Left ventricle myocardium inferior (tissue), 1 donor: ENCODE results near the gene DOCK4. TPM values are rescaled to one million over a fixed set of nuclear protein-coding genes. Genes with fewer than 3 reads are reported as not detected.
A peak's percentile ranks its signal among the peaks of the same experiment; 100 is the strongest.

ENCODE experiments used
- DNase-seq: peaks from one replicate; pipeline ENCODE4 v3.0.0-alpha.2; 2020
- H3K27ac ChIP-seq: fragments of 200-600 bp; replicated peaks from 2 replicates; pipeline ENCODE4 v1.8.0; 2021
- H3K27me3 ChIP-seq: fragments of 200-600 bp; 2 replicates; pipeline ENCODE4 v1.8.0; 2021; ENCODE audit warnings: low read depth
- H3K36me3 ChIP-seq: fragments of 200-600 bp; 2 replicates; pipeline ENCODE4 v1.8.0; 2021
- H3K4me1 ChIP-seq: fragments of 200-600 bp; 2 replicates; pipeline ENCODE4 v1.8.0; 2021
- H3K4me3 ChIP-seq: fragments of 200-600 bp; 2 replicates; pipeline ENCODE4 v1.8.0; 2021; ENCODE audit warnings: mild to moderate bottlenecking, moderate library complexity
- H3K9me3 ChIP-seq: fragments of 200-600 bp; replicated peaks from 2 replicates; pipeline ENCODE4 v1.8.0; 2021
- intact Hi-C: fragments of 100-400 bp; cut with micrococcal nuclease; formaldehyde crosslinking; loops from one replicate; pipeline ENCODE4 v1.11.0; 2022
- total RNA-seq: library from RNA; stranded (reverse); fragmentation: NEBNext Ultra II Directional; extraction: Animal tissue kit (Norgen Biotek cat#: 25700); gene quantifications from one replicate; pipeline ENCODE4 v1.2.1, GENCODE V29; 2021
- TF ChIP-seq, protein P1 (sequence below): fragments of 200-600 bp; IDR thresholded peaks from 2 replicates; pipeline ENCODE4 v1.8.0; 2021; ENCODE audit warnings: antibody characterized with exemption, mild to moderate bottlenecking, borderline replicate concordance
- donor health status: DM: no; HTN: yes; CAD: no; lungs with severe emphysema.

DOCK4 gene
- total RNA-seq, 1 donor from 2014 or later: 15.2 TPM

DNA sequence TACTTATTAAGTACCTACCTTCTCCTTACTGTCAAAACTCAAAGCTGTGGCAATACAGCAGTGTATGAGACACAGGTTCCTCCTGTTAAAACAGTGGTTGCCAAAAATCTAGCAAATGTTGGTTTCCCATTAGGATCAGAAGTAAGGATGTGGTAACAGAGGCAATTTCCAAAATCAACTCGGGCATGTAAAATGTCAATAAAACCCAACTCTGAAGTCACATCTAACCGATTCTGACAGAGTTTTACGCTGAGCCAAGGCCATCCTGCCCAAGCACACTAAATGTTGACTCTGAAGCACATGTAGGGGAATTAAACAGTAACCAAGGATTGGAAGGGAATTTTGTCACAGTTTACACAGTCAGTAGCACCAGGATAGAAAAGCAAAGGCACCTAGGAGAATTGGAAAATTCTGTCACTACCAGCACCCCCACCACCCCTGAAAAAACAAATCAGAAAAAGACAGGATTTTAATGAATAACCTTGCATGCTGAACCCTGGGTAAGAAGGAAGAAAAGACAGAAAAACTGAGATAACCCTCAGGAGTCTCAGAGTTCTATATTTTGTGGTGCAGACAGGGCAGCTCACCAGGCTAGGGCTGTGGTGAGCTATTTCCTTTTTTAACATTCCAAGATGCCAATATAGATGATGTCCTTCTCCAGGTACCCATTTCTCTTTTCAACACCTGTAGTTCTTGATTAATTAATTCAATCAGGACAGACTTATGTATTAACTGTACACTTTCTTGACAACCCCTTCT lies 119.5 kb downstream of the DOCK4 start:
- intact Hi-C loops: no loop called here
- Histone ChIP-seq H3K9me3 (no peaks in the 10 kb centered on the region), H3K36me3 (no peaks in the 10 kb centered on the region), H3K4me3 (no peak overlapping the region), H3K27ac (no peak overlapping the region), H3K27me3 (no peaks in the 10 kb centered on the region), H3K4me1 (peaks cover 64% of the 10 kb centered on the region)
- TF ChIP-seq, protein P1, sequence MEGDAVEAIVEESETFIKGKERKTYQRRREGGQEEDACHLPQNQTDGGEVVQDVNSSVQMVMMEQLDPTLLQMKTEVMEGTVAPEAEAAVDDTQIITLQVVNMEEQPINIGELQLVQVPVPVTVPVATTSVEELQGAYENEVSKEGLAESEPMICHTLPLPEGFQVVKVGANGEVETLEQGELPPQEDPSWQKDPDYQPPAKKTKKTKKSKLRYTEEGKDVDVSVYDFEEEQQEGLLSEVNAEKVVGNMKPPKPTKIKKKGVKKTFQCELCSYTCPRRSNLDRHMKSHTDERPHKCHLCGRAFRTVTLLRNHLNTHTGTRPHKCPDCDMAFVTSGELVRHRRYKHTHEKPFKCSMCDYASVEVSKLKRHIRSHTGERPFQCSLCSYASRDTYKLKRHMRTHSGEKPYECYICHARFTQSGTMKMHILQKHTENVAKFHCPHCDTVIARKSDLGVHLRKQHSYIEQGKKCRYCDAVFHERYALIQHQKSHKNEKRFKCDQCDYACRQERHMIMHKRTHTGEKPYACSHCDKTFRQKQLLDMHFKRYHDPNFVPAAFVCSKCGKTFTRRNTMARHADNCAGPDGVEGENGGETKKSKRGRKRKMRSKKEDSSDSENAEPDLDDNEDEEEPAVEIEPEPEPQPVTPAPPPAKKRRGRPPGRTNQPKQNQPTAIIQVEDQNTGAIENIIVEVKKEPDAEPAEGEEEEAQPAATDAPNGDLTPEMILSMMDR: no peak
- DNase-seq: no peak

DNA sequence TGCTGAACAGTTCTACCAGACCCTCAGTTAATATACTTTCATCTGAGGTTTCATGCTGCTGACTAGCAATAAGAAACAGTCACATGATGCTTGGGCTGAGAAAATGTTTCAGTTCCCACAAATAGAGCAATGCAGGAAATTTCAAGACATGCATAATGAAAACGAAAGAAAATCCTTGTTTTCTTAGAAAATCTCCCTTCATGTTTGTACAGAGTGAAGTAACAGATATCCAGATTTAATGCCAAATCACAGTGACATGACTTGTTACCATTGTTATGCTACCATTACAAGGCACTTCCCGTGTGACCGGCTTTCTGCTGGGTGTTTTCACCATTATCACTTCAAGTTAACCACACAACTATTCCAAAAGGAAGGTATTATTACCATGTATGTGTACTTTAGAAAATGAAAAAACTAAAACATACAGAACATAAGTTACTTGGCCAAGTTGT lies 121.7 kb downstream of the DOCK4 start:
- intact Hi-C loops: no loop called here
- Histone ChIP-seq H3K4me1 (peaks cover 85% of the 10 kb centered on the region), H3K27me3 (no peaks in the 10 kb centered on the region), H3K4me3 (no peak overlapping the region), H3K27ac (peak overlapping the region; percentile 67), H3K9me3 (no peaks in the 10 kb centered on the region), H3K36me3 (no peaks in the 10 kb centered on the region)
- TF ChIP-seq, protein P1: no peak
- no peak for DNase-seq

DNA sequence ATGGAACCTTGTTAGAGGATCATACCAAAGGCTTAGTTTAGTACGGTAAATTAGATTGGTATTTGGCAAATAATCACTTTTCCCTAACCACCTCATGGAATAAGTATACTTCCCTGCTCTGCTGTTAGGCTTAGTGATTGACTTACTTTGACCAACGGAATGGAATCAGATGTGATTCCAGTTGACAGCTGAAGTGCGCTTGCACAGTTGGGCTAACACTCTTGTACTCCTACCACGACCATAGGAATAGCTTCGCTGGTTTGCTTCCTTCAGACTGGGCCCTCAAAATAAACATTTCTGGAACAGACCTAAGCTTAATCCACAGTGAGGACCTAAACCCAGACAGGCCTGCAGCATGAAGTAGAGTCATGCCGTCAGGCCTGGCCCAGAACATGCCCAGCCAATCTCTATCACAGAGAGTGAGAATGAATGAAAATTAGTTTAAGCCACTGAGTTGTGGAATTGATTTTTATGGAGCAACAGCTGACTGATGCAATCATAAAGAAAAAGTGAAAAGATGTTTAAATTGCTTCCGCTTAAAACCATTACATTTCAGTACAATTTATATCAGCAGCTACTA lies 122.3 kb downstream of the DOCK4 start:
- intact Hi-C loops: no loop called here
- no peak overlapping the region for H3K4me3 ChIP-seq
- no peak for DNase-seq
- TF ChIP-seq, protein P1: no peak
- H3K36me3 ChIP-seq: no peaks in the 10 kb centered on the region
- no peaks in the 10 kb centered on the region for H3K9me3 ChIP-seq
- peak overlapping the region; percentile 67 for H3K27ac ChIP-seq
- peaks cover 84% of the 10 kb centered on the region for H3K4me1 ChIP-seq
- H3K27me3 ChIP-seq: no peaks in the 10 kb centered on the region

DNA sequence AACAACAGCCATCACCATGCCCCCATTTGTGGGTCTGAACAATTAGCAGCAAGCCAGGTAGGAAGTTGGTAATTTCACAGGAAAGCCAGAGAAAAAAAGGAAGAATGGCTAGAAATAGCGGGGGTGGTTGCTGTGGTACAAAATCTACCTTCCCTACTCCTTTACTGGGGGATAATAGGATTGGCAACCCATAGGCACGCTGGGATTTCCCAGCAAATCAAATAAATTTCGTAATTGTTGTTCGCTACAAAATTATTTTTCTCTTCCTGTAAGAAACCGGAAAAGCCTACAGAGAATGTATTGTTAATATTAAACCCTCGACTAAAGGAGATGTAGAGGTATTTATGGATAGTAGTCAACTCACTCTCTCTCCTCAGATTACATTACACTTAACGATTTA lies 123.9 kb downstream of the DOCK4 start:
- Histone ChIP-seq H3K27me3 (no peaks in the 10 kb centered on the region), H3K36me3 (no peaks in the 10 kb centered on the region), H3K9me3 (no peaks in the 10 kb centered on the region), H3K27ac (peak overlapping the region; percentile 43), H3K4me3 (no peak overlapping the region), H3K4me1 (peaks cover 69% of the 10 kb centered on the region)
- intact Hi-C loops: no loop called here
- no peak for DNase-seq
- TF ChIP-seq, protein P1: no peak

DNA sequence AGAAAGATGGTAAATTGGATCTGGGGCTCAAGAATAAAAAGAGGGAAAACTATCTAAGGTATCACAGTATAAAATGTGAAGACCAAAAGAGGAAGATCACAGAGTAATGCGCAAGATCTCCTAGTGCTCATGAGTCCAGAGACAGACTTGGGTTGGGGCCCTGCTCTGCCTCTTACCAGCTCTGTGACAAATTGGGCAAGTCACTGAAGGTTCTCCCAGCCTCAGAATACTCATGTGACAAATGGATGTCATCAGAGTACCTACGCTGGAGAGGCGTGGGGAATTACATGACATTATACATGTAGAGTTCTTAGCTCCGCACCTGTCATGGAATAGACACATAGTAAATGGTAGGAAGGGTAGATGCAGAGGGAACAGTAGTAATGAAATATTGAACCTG lies 124.4 kb downstream of the DOCK4 start:
- intact Hi-C loops: no loop called here
- peak overlapping the region; percentile 43 for H3K27ac ChIP-seq
- no peaks in the 10 kb centered on the region for H3K36me3 ChIP-seq
- no peaks in the 10 kb centered on the region for H3K9me3 ChIP-seq
- no peak for DNase-seq
- TF ChIP-seq, protein P1: no peak
- peaks cover 66% of the 10 kb centered on the region for H3K4me1 ChIP-seq
- H3K4me3 ChIP-seq: no peak overlapping the region
- no peaks in the 10 kb centered on the region for H3K27me3 ChIP-seq
